Activated naive CD4-positive, alpha-beta T cell treated with anti-CD3 and anti-CD28 coated beads, Interleukin-2, amount 10 ng/mL, durations not matched to agents 7 days and 5 days (primary cell): ENCODE measurements around the gene TNP2.
A peak's percentile ranks its signal among the peaks of the same experiment; 100 is the strongest.

Source experiments
- CTCF ChIA-PET: fragments of 350-600 bp; sonication (Branson Sonifier 250); formaldehyde crosslinking; loops from one replicate; lab custom pipeline; 2021; ENCODE audit warnings: antibody characterized with exemption; lab: Charles Lee
- DNase-seq: peaks from one replicate; pipeline ENCODE4 v3.0.0-alpha.2; 2020
- H3K27ac Mint-ChIP-seq: one replicate; pipeline ENCODE4 v1.8.0; 2021; ENCODE audit warnings: mild to moderate bottlenecking, moderate library complexity, mixed read lengths
- H3K27me3 Mint-ChIP-seq: one replicate; pipeline ENCODE4 v1.8.0; 2021; ENCODE audit warnings: mild to moderate bottlenecking, mixed read lengths
- H3K36me3 Mint-ChIP-seq: one replicate; pipeline ENCODE4 v1.8.0; 2021; ENCODE audit warnings: mixed read lengths
- H3K4me1 Mint-ChIP-seq: one replicate; pipeline ENCODE4 v1.8.0; 2021; ENCODE audit warnings: mixed read lengths
- H3K4me3 Mint-ChIP-seq: one replicate; pipeline ENCODE4 v1.8.0; 2021; ENCODE audit warnings: mild to moderate bottlenecking, moderate library complexity, mixed read lengths
- H3K9me3 Mint-ChIP-seq: one replicate; pipeline ENCODE4 v1.8.0; 2021; ENCODE audit warnings: mixed read lengths

The TNP2 gene

DNA sequence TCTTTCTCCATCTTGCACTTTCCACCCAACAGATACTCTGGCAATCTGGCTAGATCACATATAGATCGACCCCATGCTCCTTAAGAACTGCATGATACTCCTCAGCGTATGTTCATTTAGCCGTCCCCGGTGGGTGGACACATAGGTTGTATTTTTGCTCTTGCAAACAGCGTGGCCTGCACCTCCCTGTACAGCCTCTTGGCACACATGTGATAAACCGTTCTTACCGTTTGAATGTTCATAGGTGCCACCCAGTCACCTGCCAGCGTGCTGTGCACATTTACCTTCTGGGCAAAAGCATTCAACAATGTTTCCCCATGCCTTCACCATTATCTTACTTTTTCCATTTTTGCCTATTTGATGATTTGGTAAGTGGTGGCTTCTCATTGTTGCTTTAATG is 6.2 kb downstream of the TNP2 start:
- no peaks in the 10 kb centered on the region for H3K36me3 Mint-ChIP-seq
- no peak overlapping the region for H3K4me3 Mint-ChIP-seq
- H3K27ac Mint-ChIP-seq = peak overlapping the region; percentile 94
- no peaks in the 10 kb centered on the region for H3K9me3 Mint-ChIP-seq
- H3K4me1 Mint-ChIP-seq = peaks cover 64% of the 10 kb centered on the region
- DNase-seq = no peak
- H3K27me3 Mint-ChIP-seq = peaks cover 12% of the 10 kb centered on the region
- CTCF ChIA-PET = interaction anchor here (0.7 to 2.3 kb wide), 5 partner anchors 92 to 299 kb away, joined by 3 to 9 read pairs (median 3); no protein-coding TSS in a partner anchor

DNA sequence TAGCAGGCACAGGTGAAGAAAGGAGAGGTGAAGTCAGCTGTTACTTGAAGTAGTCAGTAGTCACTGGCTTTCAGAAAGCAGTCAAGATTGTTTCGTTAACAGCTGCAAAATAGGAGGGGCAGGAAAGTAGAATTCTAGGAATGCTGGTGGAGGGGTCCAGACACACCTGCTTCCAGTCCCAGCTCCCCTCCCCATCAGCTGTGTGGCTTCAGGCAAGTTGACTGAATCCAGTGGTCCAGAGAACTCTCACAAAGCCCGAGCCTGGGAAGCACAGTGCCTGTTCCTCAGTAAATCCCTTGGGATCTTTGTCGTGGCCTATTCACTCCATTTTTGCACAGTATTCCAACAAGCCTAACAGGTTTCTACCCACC is 8.5 kb downstream of the TNP2 start:
- Mint-ChIP-seq H3K4me3 (no peak overlapping the region), H3K27me3 (peaks cover 12% of the 10 kb centered on the region), H3K9me3 (no peaks in the 10 kb centered on the region), H3K4me1 (peaks cover 76% of the 10 kb centered on the region), H3K36me3 (peaks cover 2% of the 10 kb centered on the region), H3K27ac (no peak overlapping the region)
- CTCF ChIA-PET = interaction anchor here (0.8 to 7.6 kb wide), 4 partner anchors 38 to 296 kb away, joined by 3 to 132 read pairs (median 4); no protein-coding TSS in a partner anchor
- DNase-seq = no peak

DNA sequence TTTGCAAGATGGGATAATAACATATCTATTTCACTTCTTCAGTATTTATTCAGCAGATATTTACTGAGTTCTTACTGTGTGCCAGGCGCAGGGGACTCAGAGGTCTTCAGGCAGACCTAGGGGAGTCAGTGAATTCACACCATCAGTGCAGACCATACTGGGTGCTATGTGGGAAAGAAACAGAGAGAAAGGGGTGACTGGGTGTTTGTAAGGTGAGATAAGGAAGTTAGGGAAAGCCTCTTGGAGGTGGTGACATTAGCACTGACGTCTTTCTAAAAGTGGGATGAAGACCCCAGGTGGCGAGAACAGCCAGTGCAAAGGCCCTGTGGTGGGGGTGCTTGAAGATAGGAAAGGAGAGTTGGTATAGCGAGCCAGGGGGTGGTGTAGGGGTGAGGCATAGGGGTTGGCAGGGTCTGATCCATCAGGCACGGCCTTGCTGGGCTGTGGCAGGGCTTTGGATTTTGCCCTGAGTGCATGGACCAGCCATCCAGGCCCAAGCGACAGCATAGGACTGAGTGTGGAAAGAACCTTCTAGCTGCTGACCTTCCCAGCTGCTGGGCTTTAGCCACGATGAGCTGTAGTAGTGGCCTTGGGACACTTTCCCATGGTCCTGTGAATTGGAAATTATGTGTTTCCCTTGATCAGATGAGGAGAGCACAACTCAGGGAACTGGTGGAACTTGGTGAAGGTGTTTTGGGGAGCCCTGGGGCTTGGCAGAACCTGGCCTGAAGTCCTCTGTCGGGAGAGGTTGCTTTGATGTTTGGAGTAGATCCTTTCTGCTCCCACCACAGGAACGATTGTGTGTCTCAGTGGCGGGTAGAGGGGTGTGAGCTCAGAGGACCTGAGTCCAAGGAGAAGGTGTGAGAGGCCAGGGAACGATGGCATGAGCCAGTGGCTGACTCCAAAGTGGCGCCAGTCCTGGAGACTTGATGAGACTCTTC is 9.2 kb downstream of the TNP2 start:
- Mint-ChIP-seq H3K36me3 (peaks cover 5% of the 10 kb centered on the region), H3K27ac (peak overlapping the region; percentile 94), H3K27me3 (peaks cover 12% of the 10 kb centered on the region), H3K4me1 (peaks cover 71% of the 10 kb centered on the region), H3K9me3 (no peaks in the 10 kb centered on the region), H3K4me3 (no peak overlapping the region)
- DNase-seq = no peak
- CTCF ChIA-PET = interaction anchor here (0.8 to 9.6 kb wide), 6 partner anchors 38 to 296 kb away, joined by 3 to 132 read pairs (median 4); no protein-coding TSS in a partner anchor

DNA sequence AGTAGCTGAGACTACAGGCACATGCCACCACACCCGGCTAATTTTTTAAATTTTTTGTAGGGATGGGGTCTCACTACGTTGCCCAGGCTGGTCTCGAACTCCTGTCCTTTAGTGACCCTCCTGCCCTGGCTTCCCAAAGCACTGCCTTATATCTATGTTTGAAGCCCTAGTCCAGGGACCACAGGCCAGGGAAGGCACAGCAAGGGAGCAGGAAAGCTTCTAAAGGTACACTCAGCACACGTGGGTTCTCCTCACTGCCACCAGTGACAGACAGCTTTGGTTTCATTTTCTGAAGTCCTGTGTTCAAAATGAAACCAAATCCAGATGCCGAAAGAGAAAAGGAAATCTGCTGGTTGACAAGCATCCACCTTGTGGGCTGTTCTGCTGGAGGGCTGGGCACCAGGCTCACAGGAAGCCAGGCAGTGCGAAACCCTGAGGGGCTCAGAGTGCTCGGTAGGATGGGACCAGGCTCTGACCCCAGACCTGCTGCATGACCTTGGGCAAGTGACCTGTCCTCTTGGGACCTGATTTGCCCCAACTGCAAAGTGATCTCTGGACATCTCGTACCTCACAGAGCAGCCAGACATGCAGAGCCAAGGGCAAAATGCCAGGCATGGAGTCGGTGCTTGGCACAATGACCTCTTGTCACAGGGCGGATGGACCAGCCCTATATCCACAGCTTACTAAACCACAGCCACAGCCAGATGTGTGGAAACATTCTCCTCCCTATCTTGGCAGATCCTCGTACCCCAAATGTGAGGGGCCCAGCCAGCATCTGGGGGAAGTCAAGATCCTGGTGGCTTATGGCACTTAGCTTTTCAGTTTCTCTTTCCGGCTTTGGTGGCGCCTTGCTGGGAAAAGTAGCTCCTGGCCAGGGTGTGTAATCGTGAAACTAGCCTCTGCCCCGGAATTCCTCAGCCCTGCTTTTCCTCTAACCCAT is 10.3 kb downstream of the TNP2 start:
- H3K4me1 Mint-ChIP-seq = peaks cover 60% of the 10 kb centered on the region
- peak; percentile 80 for DNase-seq
- H3K27me3 Mint-ChIP-seq = peaks cover 12% of the 10 kb centered on the region
- no peaks in the 10 kb centered on the region for H3K9me3 Mint-ChIP-seq
- peak overlapping the region; percentile 94 for H3K27ac Mint-ChIP-seq
- CTCF ChIA-PET = interaction anchor here (0.9 to 9.6 kb wide), 8 partner anchors 54 to 305 kb away, joined by 3 to 132 read pairs (median 8); no protein-coding TSS in a partner anchor
- peaks cover 14% of the 10 kb centered on the region for H3K36me3 Mint-ChIP-seq
- peak overlapping the region; percentile 54 for H3K4me3 Mint-ChIP-seq

DNA sequence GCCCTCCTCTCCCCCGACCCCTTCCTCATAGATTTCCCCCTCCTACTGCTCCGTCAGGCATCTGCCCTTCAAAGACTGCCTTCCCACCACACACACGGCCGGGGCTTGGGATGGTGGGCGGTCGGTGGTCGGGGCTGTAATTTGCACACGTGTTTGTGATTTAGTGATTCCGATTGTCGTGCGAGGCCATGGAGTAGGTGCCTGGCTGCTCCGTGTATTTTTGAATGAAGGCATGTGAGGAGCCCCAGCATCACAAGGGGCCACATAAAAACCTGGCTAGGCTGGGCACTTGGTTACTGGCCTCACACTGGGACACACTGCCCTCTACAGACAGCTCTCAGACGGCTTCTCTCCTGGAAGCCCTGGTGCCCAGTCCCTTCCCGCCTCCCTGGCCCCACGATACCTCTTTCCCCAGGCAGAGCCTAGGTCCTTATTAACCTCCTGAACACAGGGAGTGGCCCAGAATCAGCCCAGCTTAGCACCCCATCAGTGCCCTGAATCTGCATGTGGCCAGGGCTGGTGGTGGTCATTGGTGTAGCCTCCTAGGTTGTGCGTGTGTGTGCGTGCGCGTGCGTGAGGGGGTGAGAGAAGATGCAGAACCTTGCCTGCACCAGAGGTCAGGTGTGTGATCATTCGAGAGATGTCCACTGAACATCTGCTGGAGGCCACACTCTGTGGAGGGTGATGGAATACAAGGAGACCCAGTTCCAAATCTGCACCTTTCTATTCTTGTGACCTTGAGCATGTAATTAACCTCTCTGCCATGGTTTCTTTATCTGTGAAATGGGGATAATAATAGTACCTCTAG is 11.8 kb downstream of the TNP2 start:
- CTCF ChIA-PET = interaction anchor here (1.0 to 9.6 kb wide), 17 partner anchors 41 to 307 kb away, joined by 3 to 132 read pairs (median 6); no protein-coding TSS in a partner anchor
- peaks cover 49% of the 10 kb centered on the region for H3K4me1 Mint-ChIP-seq
- peak; percentile 70 for DNase-seq

DNA sequence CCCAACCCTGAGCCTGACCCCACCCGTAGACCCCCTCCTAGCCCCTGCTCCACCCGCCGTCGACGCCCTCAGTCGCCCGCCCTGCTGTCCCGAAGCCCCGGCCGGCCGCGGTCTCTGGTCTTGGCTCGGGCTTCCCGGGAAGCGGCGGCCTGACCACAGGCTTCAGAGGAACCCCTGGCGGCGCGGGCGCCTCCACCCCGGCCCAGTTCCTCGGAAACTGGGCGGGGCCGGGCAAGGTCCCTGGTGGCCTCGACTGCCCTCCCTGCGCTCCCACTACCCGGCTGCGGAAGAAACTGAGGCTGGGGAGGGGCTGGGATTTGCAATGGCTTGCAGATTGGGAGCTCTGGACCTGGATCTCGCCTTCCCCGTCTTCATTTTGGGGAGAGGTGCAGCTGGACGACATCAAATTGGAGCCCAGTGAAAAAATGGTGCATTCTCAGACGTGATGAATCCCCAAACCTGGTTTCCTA is 12.4 kb downstream of the TNP2 start:
- H3K27me3 Mint-ChIP-seq = peaks cover 12% of the 10 kb centered on the region
- peaks cover 35% of the 10 kb centered on the region for H3K36me3 Mint-ChIP-seq
- peaks cover 55% of the 10 kb centered on the region for H3K4me1 Mint-ChIP-seq
- H3K27ac Mint-ChIP-seq = peak overlapping the region; percentile 94
- CTCF ChIA-PET = interaction anchor here (0.7 to 9.6 kb wide), 25 partner anchors 18 to 306 kb away, joined by 3 to 132 read pairs (median 4); no protein-coding TSS in a partner anchor
- H3K4me3 Mint-ChIP-seq = peak overlapping the region; percentile 95
- no peaks in the 10 kb centered on the region for H3K9me3 Mint-ChIP-seq
- DNase-seq = peak; percentile 54

More for the DNA sequence above, 11.8 kb downstream of the TNP2 start:
- H3K9me3 Mint-ChIP-seq = no peaks in the 10 kb centered on the region
- peaks cover 12% of the 10 kb centered on the region for H3K27me3 Mint-ChIP-seq
- H3K36me3 Mint-ChIP-seq = peaks cover 29% of the 10 kb centered on the region
- H3K27ac Mint-ChIP-seq = peak overlapping the region; percentile 94
- peak overlapping the region; percentile 95 for H3K4me3 Mint-ChIP-seq

DNA sequence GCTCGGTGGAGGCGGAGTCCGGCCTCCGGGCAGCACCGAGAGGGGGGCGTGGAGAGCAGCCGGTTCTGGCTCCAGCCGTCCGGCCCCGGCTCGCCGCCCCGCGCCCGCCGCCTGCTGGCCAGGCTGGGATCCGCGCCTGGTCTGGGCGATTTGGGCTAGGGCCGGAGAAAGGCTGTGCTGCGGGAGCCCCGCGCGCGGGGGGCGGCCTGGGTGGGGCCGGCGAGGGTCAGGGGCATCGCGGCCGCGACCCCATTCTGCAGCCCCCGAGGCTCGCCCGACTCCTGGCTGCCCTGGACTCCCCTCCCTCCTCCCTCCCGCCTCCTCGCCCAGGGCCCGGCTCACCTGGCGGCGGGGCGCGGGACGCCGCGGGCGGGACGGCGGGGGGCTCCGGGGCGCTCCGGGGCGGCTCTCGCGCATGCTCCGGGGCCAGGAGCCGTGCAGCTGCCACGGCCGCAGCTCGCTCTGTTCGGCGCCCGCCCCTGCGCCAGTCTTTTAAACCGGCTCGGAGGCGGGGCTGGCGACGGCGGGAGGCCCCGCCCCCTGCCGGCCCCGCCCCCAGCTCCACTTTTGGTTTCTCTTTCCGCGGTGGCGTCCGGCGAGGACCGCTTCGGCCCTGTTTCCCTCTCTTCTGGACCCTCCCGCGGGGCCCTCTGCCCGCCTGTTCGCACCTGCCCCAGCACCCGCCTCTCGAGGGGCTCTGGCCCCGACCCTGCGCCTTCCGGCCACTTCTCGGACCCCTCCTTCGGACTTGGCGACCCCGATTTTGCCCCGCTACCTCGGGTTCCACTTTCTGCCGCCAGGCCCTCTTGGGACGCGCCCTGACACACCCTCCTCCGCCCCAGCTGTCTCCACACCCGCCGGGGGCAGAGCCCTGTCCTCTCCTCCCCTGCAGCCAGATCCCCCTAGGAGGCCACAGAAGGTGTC is 13.1 kb downstream of the TNP2 start, which contains the start of gene SOCS1:
TSS of gene SOCS1 (minus strand) at position 468 of the 924 bp plus-strand sequence. CDS start 726 bp downstream, outside the sequence.
- Mint-ChIP-seq H3K27ac (peak within 1 kb of the TSS; percentile 94), H3K4me3 (peak within 1 kb of the TSS; percentile 98), H3K4me1 (peaks cover 59% of the 10 kb centered on the region), H3K27me3 (peaks cover 10% of the 10 kb centered on the region), H3K36me3 (peaks cover 41% of the 10 kb centered on the region), H3K9me3 (no peaks in the 10 kb centered on the region)
- CTCF ChIA-PET = interaction anchor here (0.5 to 9.6 kb wide), 31 partner anchors 10 to 303 kb away, joined by 3 to 132 read pairs (median 4); no protein-coding TSS in a partner anchor
- peak; percentile 89 for DNase-seq

DNA sequence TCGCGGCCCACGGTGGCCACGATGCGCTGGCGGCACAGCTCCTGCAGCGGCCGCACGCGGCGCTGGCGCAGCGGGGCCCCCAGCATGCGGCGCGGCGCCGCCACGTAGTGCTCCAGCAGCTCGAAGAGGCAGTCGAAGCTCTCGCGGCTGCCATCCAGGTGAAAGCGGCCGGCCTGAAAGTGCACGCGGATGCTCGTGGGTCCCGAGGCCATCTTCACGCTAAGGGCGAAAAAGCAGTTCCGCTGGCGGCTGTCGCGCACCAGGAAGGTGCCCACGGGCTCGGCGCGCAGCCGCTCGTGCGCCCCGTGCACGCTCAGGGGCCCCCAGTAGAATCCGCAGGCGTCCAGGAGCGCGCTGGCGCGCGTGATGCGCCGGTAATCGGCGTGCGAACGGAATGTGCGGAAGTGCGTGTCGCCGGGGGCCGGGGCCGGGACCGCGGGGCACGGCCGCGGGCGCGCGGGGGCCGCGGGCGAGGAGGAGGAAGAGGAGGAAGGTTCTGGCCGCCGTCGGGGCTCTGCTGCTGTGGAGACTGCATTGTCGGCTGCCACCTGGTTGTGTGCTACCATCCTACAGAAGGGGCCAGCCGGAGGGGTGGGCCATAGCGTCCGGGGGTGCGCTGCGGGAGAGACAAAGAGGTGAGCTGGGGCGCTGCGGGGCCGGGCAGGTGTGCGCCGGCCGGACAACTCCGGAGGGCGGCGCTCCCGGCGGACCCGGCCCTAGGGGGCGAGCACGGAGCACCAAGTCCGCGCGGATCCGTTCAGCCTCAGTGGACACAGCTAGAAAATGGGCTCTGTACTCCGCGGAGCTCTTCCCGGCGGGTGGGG is 14.0 kb downstream of the TNP2 start:
- H3K36me3 Mint-ChIP-seq = peaks cover 48% of the 10 kb centered on the region
- H3K27ac Mint-ChIP-seq = peak overlapping the region; percentile 91
- peak overlapping the region; percentile 98 for H3K4me3 Mint-ChIP-seq
- CTCF ChIA-PET = interaction anchor here (0.5 to 9.6 kb wide), 28 partner anchors 9 to 302 kb away, joined by 3 to 132 read pairs (median 4); no protein-coding TSS in a partner anchor
- H3K27me3 Mint-ChIP-seq = peaks cover 4% of the 10 kb centered on the region
- no peaks in the 10 kb centered on the region for H3K9me3 Mint-ChIP-seq
- H3K4me1 Mint-ChIP-seq = peaks cover 61% of the 10 kb centered on the region
- peak; percentile 77 for DNase-seq

DNA sequence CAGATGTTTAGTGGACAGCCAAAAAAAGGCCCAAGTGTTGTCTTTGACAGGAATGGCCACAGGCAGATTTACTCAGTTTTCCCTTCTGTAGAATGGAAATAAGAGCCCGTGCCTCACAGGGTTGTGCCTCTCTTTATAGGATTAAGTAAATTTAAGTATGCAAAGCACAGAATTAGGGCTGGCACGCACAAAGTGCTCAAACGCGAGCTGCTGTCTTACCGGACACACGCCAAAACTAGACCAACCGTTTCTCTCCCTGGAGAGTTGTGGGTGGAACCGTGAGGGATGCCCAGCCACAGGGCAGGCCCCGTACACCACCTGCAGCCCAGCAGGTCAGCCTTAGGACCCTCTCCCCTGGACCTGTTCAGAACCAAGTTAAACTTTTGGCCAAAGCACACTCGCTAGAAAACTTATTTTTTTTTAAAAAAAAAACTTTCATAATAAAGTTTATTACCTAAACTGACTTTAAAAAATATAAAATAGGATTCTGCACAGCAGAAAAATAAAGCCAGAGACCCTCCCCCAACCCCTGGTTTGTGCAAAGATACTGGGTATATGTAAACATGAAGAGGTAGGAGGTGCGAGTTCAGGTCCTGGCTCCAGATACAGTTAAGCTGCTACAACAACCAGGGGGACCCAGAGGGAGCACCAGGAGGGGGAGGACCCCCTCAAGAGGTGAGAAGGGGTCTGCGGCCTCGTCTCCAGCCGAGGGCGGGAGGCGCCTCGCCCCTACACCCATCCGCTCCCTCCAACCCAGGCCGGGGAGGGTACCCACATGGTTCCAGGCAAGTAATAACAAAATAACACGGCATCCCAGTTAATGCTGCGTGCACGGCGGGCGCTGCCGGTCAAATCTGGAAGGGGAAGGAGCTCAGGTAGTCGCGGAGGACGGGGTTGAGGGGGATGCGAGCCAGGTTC is 14.9 kb downstream of the TNP2 start:
- DNase-seq = peak; percentile 37
- peak overlapping the region; percentile 98 for H3K4me3 Mint-ChIP-seq
- peaks cover 56% of the 10 kb centered on the region for H3K4me1 Mint-ChIP-seq
- peak overlapping the region; percentile 91 for H3K27ac Mint-ChIP-seq
- peaks cover 55% of the 10 kb centered on the region for H3K36me3 Mint-ChIP-seq
- H3K9me3 Mint-ChIP-seq = no peaks in the 10 kb centered on the region
- CTCF ChIA-PET = interaction anchor here (0.6 to 9.6 kb wide), 16 partner anchors 8 to 290 kb away, joined by 3 to 132 read pairs (median 5); no protein-coding TSS in a partner anchor
- no peaks in the 10 kb centered on the region for H3K27me3 Mint-ChIP-seq
